GM12878 (cell line): Measurements from ENCODE around the gene SASH3. TPM values are rescaled to one million over a fixed set of nuclear protein-coding genes. Genes with fewer than 3 reads are reported as not detected.
A peak's percentile ranks its signal among the peaks of the same experiment; 100 is the strongest.

Experiments used
- ATAC-seq: fragments of 200-7000 bp; cut with Tn5 transposase; 3 replicates; pipeline ENCODE4 v1.9.1; 2020; ENCODE audit warnings: mild to moderate bottlenecking, moderate library complexity
- BruUV-seq: library from RNA; stranded (reverse); fragments of 400-500 nt; replicated peaks from 2 replicates; lab custom pipeline; 2021; lab: Mats Ljungman, UMichigan
- CTCF ChIA-PET: fragments of 300-600 bp; sonication (Branson Sonifier 250); formaldehyde crosslinking; extraction: SDS; loops from one replicate; lab custom pipeline; 2021; ENCODE audit warnings: inconsistent platforms; lab: Yijun Ruan, JAX
- POLR2A ChIA-PET: fragments of 350-600 bp; formaldehyde crosslinking; extraction: SDS; loops from one replicate; lab custom pipeline; 2021; ENCODE audit warnings: inconsistent platforms; lab: Charles Lee
- RAD21 ChIA-PET: fragments of 300-600 bp; sonication (Branson Sonifier 250); formaldehyde crosslinking; loops from one replicate; lab custom pipeline; 2023; ENCODE audit warnings: antibody characterized with exemption; ENCODE audit not compliant: unreplicated experiment; lab: Charles Lee
- SMC1A ChIA-PET: fragments of 300-600 bp; sonication (Branson Sonifier 250); formaldehyde crosslinking; loops from one replicate; lab custom pipeline; 2023; ENCODE audit not compliant: unreplicated experiment, uncharacterized antibody; lab: Charles Lee
- DNase-seq: peaks from one replicate; pipeline ENCODE4 v3.0.0-alpha.2; 2011; ENCODE audit warnings: low read depth, low spot score
- FAIRE-seq: peaks from 3 replicates; lab custom pipeline; 2011; peaks lifted over from hg19 to GRCh38; lab: Jason Lieb, UNC
- H2AFZ ChIP-seq: 2 replicates; pipeline ENCODE4 v1.6.0; 2011; ENCODE audit warnings: low read depth, low read length, control low read depth; ENCODE audit not compliant: control insufficient read depth
- H3K27ac ChIP-seq: 2 replicates; pipeline ENCODE4 v1.5.1; 2011; ENCODE audit warnings: control low read depth; ENCODE audit not compliant: control insufficient read depth, insufficient read depth
- H3K27me3 ChIP-seq, 2 experiments: replicated peaks in 1 of 2; 2 replicates each; pipeline versions ENCODE4 v1.6.0 to v1.6.1; 2011; ENCODE audit warnings: low read length in 1 of 2; ENCODE audit not compliant: control insufficient read depth in 2 of 2, insufficient read depth in 2 of 2
- H3K36me3 ChIP-seq, 2 experiments: 2 replicates each; pipeline ENCODE4 v1.5.1; 2011; ENCODE audit warnings: low read length in 1 of 2; ENCODE audit not compliant: control insufficient read depth in 2 of 2, insufficient read depth in 2 of 2
- H3K4me1 ChIP-seq: 2 replicates; pipeline ENCODE4 v1.6.1; 2011; ENCODE audit warnings: mild to moderate bottlenecking, low read length, moderate library complexity, mixed read lengths; ENCODE audit not compliant: control insufficient read depth, insufficient read depth
- H3K4me2 ChIP-seq: 2 replicates; pipeline ENCODE4 v1.6.0; 2011; ENCODE audit warnings: control low read depth; ENCODE audit not compliant: control insufficient read depth, insufficient read depth
- H3K4me3 ChIP-seq: fragments of 200-600 bp; sonication (generic); 2 replicates; pipeline ENCODE4 v1.5.1; 2016
- H3K79me2 ChIP-seq: 2 replicates; pipeline ENCODE4 v1.6.0; 2011; ENCODE audit warnings: low read length; ENCODE audit not compliant: control insufficient read depth, insufficient read depth
- H3K9ac ChIP-seq: 2 replicates; pipeline ENCODE4 v1.8.0; 2011; ENCODE audit warnings: low read length, control low read depth, mixed read lengths; ENCODE audit not compliant: control insufficient read depth, insufficient read depth
- H3K9me3 ChIP-seq: replicated peaks from 3 replicates; pipeline ENCODE4 v1.5.1; 2011; ENCODE audit warnings: mild to moderate bottlenecking, low read length; ENCODE audit not compliant: control insufficient read depth, insufficient read depth
- H4K20me1 ChIP-seq: 2 replicates; pipeline ENCODE4 v1.6.0; 2011; ENCODE audit not compliant: control insufficient read depth, insufficient read depth
- ATF3 ChIP-seq: IDR thresholded peaks from 2 replicates; pipeline ENCODE4 v1.6.1; 2011; ENCODE audit warnings: low read depth, mild to moderate bottlenecking, low read length, moderate library complexity, borderline replicate concordance; ENCODE audit errors: extremely low read depth
- EZH2 ChIP-seq: IDR thresholded peaks from 2 replicates; pipeline ENCODE4 v1.6.1; 2012; ENCODE audit warnings: low read depth, mild to moderate bottlenecking, control low read depth, inconsistent platforms, low read length, borderline replicate concordance; ENCODE audit not compliant: control insufficient read depth
- HCFC1 ChIP-seq: fragments of 150-350 bp; IDR thresholded peaks from 2 replicates; pipeline ENCODE4 v1.6.1; 2014; ENCODE audit warnings: low read length
- IRF4 ChIP-seq: IDR thresholded peaks from 2 replicates; pipeline ENCODE4 v1.6.1; 2011; ENCODE audit warnings: low read depth, low read length
- MTA2 ChIP-seq: fragments of 450-650 bp; IDR thresholded peaks from 2 replicates; pipeline ENCODE4 v1.6.1; 2016; ENCODE audit warnings: low read depth, mild to moderate bottlenecking, moderate library complexity
- NFIC ChIP-seq: IDR thresholded peaks from 2 replicates; pipeline ENCODE4 v1.6.1; 2012; ENCODE audit warnings: low read depth, mild to moderate bottlenecking, inconsistent platforms, low read length, moderate library complexity
- NR2F1 ChIP-seq: fragments of 450-650 bp; conservative IDR thresholded peaks from 2 replicates; pipeline ENCODE4 v1.6.1; 2017; ENCODE audit warnings: mild to moderate bottlenecking
- POU2F2 ChIP-seq: IDR thresholded peaks from 3 replicates; pipeline ENCODE4 v1.6.1; 2011; ENCODE audit warnings: low read depth, mild to moderate bottlenecking, low read length, borderline replicate concordance
- RAD51 ChIP-seq: fragments of 450-650 bp; IDR thresholded peaks from 2 replicates; pipeline ENCODE4 v1.6.1; 2016; ENCODE audit warnings: moderate library complexity, mild to moderate bottlenecking, inconsistent platforms
- RUNX3 ChIP-seq: IDR thresholded peaks from 2 replicates; pipeline ENCODE4 v1.6.1; 2012; ENCODE audit warnings: low read length, inconsistent platforms
- SMAD1 ChIP-seq: fragments of 450-650 bp; IDR thresholded peaks from 2 replicates; pipeline ENCODE4 v1.6.1; 2018; ENCODE audit warnings: mild to moderate bottlenecking, low read depth; ENCODE audit not compliant: partially characterized antibody
- SREBF1 ChIP-seq: IDR thresholded peaks from 2 replicates; pipeline ENCODE4 v1.6.1; 2012; ENCODE audit warnings: mild to moderate bottlenecking, low read length
- SRF ChIP-seq, 2 experiments: IDR thresholded peaks; 2 replicates each; pipeline ENCODE4 v1.6.1; 2011; ENCODE audit warnings: low read depth in 2 of 2, low read length in 2 of 2, mild to moderate bottlenecking in 1 of 2, moderate library complexity in 1 of 2
- ZNF24 ChIP-seq: fragments of 450-650 bp; IDR thresholded peaks from 2 replicates; pipeline ENCODE4 v1.6.1; 2017; ENCODE audit warnings: antibody characterized with exemption, mild to moderate bottlenecking
- WGBS: methylation state at CpG from one replicate; pipeline ENCODE4 v1.1.6; 2016; ENCODE audit warnings: low lambda C conversion rate; ENCODE audit not compliant: insufficient replicate concordance, insufficient coverage; ENCODE audit errors: missing lambda C conversion rate; 5-methylcytosine and 5-hydroxymethylcytosine counted together
- in situ Hi-C: fragments of 300-500 bp; cut with MboI; formaldehyde crosslinking; loops from 9 replicates; pipeline ENCODE4 v1.14.3; 2018; ENCODE audit warnings: mixed read lengths
- intact Hi-C: fragments of 100-400 bp; cut with micrococcal nuclease; formaldehyde crosslinking; loops from one replicate; pipeline ENCODE4 v1.14.2; 2022; ENCODE audit not compliant: unreplicated experiment
- polyA plus RNA-seq, 11 experiments: library from polyadenylated mRNA; depleted of rRNA in 4 of 11; unstranded in 6 of 11; stranded (reverse) in 5 of 11; fragments of >200 nt; fragmentation: Nextera tagmentation in 4 of 11; fragmentation: Illumina TruSeq in 1 of 11; extraction: Ambion mirVana in 4 of 11; extraction: Trizol in 1 of 11; gene quantifications; 1 replicate in 1 of 11; 2 replicates in 10 of 11; pipeline versions ENCODE4 v1.2.1 to v1.2.3, GENCODE V29; 2011 to 2016; ENCODE audit warnings: inconsistent platforms in 2 of 11, missing spikeins in 2 of 11, low read depth in 1 of 11
- total RNA-seq, 4 experiments: library from RNA; depleted of rRNA in 3 of 4; stranded (reverse); fragments of >200 nt in 3 of 4; fragmentation: Illumina TruSeq in 1 of 4; extraction: Trizol in 1 of 4; gene quantifications; 2 replicates each; pipeline versions ENCODE4 v1.2.1 to v1.2.3, GENCODE V29; 2013 to 2021
- TF ChIP-seq, protein P1 (sequence below): fragments of 450-650 bp; IDR thresholded peaks from 2 replicates; pipeline ENCODE4 v1.6.1; 2016; ENCODE audit warnings: mild to moderate bottlenecking

The SASH3 gene
- total and polyA plus RNA-seq, 10 of the 15 experiments (the other 5 are each of a cell fraction or from before 2014, with no cell fraction given): 23.1 to 233 (median 160) TPM

GRCh38 chrX:129784371-129784770 is 4.6 kb downstream of the SASH3 start:
- Histone ChIP-seq H3K27me3 (no peaks in the 10 kb centered on the region), H3K27ac (peak overlapping the region; percentile 96), H4K20me1 (no peaks in the 10 kb centered on the region), H3K4me3 (peak overlapping the region; percentile 84), H3K4me2 (peak overlapping the region; percentile 12), H3K9ac (0 out of 2 replicates have a peak overlapping the region, but pooled peaks have one; percentile 2), H3K79me2 (peaks cover 76% of the 10 kb centered on the region), H3K4me1 (peaks cover 35% of the 10 kb centered on the region), H3K9me3 (no peaks in the 10 kb centered on the region), H3K36me3 (peaks cover 2 to 11% of the 10 kb centered on the region in 2 experiments), H2AFZ (no peak overlapping the region)
- in situ Hi-C loops: no loop called here
- ChIA-PET SMC1A (interaction anchor here (1.8 to 14.8 kb wide), 3 partner anchors 12 to 26 kb away, joined by 9 to 165 read pairs (median 58); no protein-coding TSS in a partner anchor), CTCF (interaction anchor here (1.0 to 4.9 kb wide), 3 partner anchors 13 to 41 kb away, joined by 4 to 66 read pairs (median 7); no protein-coding TSS in a partner anchor), RAD21 (interaction anchor here (1.1 to 7.0 kb wide), 3 partner anchors 13 to 30 kb away, joined by 3 to 166 read pairs (median 65); no protein-coding TSS in a partner anchor), POLR2A (interaction anchor here (1.4 to 11.2 kb wide), 2 partner anchors 14 to 25 kb away, joined by 4 to 169 read pairs; no protein-coding TSS in a partner anchor)
- 51% methylated on average over 7 of the region's 7 CpGs for WGBS
- intact Hi-C loops: no loop called here
- FAIRE-seq (no peak), DNase-seq (no peak), ATAC-seq (no peak)
- no peak for TF ChIP-seq NFIC
- no peak for TF ChIP-seq IRF4
- no peak for TF ChIP-seq SREBF1
- no peak for TF ChIP-seq ATF3
- TF ChIP-seq HCFC1: no peak
- TF ChIP-seq SRF (IDR thresholded peaks at IDR 0.05; ENCODE audit: low read depth in 2 of 2, low read length in 2 of 2): no peak
- TF ChIP-seq NR2F1: no peak
- TF ChIP-seq ZNF24: no peak
- no peak for TF ChIP-seq RAD51
- no peak for TF ChIP-seq RUNX3
- TF ChIP-seq, protein P1, sequence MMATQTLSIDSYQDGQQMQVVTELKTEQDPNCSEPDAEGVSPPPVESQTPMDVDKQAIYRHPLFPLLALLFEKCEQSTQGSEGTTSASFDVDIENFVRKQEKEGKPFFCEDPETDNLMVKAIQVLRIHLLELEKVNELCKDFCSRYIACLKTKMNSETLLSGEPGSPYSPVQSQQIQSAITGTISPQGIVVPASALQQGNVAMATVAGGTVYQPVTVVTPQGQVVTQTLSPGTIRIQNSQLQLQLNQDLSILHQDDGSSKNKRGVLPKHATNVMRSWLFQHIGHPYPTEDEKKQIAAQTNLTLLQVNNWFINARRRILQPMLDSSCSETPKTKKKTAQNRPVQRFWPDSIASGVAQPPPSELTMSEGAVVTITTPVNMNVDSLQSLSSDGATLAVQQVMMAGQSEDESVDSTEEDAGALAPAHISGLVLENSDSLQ: no peak
- no peak for TF ChIP-seq EZH2
- no peak for TF ChIP-seq POU2F2
- TF ChIP-seq MTA2: no peak
- no peak for TF ChIP-seq SMAD1
- BruUV-seq: no TSS peak
